Endothelial cell (in vitro differentiated cells): ENCODE data around the gene EXOC3L1. TPM values are rescaled to one million over a fixed set of nuclear protein-coding genes. Genes with fewer than 3 reads are reported as not detected.

ENCODE experiments used
- DNase-seq: peaks from one replicate; pipeline ENCODE4 v3.0.0; 2021; ENCODE audit warnings: low spot score
- H3K27ac Mint-ChIP-seq: one replicate; pipeline ENCODE4 v1.8.0; 2021; ENCODE audit warnings: mixed read lengths, inconsistent platforms; ENCODE audit not compliant: unreplicated experiment
- H3K27me3 Mint-ChIP-seq: one replicate; pipeline ENCODE4 v1.8.0; 2021; ENCODE audit warnings: mild to moderate bottlenecking, moderate library complexity, mixed read lengths, inconsistent platforms; ENCODE audit not compliant: unreplicated experiment
- H3K36me3 Mint-ChIP-seq: one replicate; pipeline ENCODE4 v1.8.0; 2021; ENCODE audit warnings: mild to moderate bottlenecking, low read depth, mixed read lengths, inconsistent platforms; ENCODE audit not compliant: unreplicated experiment
- H3K4me1 Mint-ChIP-seq: one replicate; pipeline ENCODE4 v1.8.0; 2021; ENCODE audit warnings: mild to moderate bottlenecking, mixed read lengths, inconsistent platforms; ENCODE audit not compliant: unreplicated experiment
- H3K4me3 Mint-ChIP-seq: one replicate; pipeline ENCODE4 v1.8.0; 2021; ENCODE audit warnings: mild to moderate bottlenecking, mixed read lengths, inconsistent platforms; ENCODE audit not compliant: unreplicated experiment
- H3K9me3 Mint-ChIP-seq: one replicate; pipeline ENCODE4 v1.8.0; 2021; ENCODE audit warnings: mixed read lengths, inconsistent platforms; ENCODE audit not compliant: unreplicated experiment
- total RNA-seq: library from RNA; stranded (reverse); fragmentation: NEBNext Ultra II Directional; extraction: Animal tissue kit (Norgen Biotek cat#: 25700); gene quantifications from one replicate; pipeline ENCODE4 v1.2.1, GENCODE V29; 2021; ENCODE audit not compliant: unreplicated experiment
- TF ChIP-seq, protein P1 (sequence below): fragments of 200-600 bp; sonication (generic); IDR thresholded peaks from one replicate; pipeline ENCODE4 v1.5.0; 2021; ENCODE audit warnings: antibody characterized with exemption; ENCODE audit not compliant: unreplicated experiment

EXOC3L1 gene
- total RNA-seq, 1 donor from 2014 or later: 150 TPM

DNA sequence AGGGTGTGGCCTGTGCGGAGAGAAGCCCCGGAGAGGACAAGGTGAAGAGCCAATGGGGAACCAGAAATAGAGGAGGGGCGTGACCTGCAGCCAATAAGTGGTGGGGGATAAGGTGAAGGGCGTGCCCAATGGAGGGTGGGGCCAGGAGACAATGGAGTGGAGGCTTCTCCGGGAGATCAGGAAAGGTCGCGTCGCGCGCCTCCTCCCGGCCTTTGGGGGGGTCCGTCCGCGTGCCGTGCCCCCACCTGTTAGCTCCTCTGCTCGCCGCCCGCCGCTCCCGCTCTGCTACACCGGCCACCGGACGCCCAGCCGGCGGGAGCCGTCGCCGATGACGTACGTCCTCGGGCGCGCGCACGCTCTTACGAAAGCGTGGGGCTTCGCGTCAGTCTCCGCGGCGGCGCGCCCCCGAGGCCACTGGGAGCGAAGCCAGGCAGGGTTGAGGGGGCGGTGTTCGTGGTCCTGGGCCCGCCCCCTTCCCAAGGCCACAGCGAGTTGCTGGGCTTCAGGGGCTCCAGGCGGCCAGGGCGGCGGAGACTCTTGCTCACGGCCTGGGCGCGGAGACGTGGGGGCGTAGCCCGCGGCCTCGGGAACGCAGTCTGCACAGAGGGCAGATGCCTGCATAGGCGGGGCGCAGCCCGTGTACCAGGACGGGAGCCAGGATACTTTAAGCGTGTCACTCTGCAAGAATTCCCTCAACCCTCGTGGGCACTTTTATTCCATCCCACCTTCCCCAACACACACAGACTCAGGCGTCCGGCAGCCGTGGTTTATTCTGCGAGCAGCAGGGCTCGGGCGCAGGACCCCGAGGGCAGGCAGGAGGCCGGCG is 6.1 kb downstream of the EXOC3L1 start, which contains the start of gene MATCAP1:
Gene MATCAP1 (minus strand): TSS at position 337 of the 826 bp plus-strand sequence. CDS start 3,353 bp downstream, outside the sequence.
- peaks cover 10% of the 10 kb centered on the region for H3K27me3 Mint-ChIP-seq
- peaks cover 21% of the 10 kb centered on the region for H3K4me1 Mint-ChIP-seq
- no peaks in the 10 kb centered on the region for H3K9me3 Mint-ChIP-seq
- no peak within 1 kb of the TSS for H3K4me3 Mint-ChIP-seq
- peak; percentile 92 for DNase-seq
- H3K36me3 Mint-ChIP-seq: peaks cover 9% of the 10 kb centered on the region
- TF ChIP-seq, protein P1, sequence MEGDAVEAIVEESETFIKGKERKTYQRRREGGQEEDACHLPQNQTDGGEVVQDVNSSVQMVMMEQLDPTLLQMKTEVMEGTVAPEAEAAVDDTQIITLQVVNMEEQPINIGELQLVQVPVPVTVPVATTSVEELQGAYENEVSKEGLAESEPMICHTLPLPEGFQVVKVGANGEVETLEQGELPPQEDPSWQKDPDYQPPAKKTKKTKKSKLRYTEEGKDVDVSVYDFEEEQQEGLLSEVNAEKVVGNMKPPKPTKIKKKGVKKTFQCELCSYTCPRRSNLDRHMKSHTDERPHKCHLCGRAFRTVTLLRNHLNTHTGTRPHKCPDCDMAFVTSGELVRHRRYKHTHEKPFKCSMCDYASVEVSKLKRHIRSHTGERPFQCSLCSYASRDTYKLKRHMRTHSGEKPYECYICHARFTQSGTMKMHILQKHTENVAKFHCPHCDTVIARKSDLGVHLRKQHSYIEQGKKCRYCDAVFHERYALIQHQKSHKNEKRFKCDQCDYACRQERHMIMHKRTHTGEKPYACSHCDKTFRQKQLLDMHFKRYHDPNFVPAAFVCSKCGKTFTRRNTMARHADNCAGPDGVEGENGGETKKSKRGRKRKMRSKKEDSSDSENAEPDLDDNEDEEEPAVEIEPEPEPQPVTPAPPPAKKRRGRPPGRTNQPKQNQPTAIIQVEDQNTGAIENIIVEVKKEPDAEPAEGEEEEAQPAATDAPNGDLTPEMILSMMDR: no peak
- no peak within 1 kb of the TSS for H3K27ac Mint-ChIP-seq

DNA sequence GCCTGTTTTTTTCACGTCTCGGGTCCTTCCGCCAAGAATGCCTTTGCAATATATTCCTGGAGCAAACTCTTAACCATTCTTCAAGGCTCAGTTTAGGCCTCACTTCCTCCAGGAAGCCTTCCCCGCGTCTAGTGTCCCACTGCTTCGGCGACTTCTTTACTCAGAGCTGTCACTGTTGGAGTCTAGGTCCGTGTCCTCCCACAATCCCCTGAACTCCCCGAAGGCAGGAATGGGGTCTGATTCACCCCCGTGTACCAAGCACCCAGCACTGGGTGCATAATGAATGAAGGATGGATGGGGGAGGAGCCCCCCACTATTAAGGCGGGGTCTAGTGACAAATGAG is 6.7 kb downstream of the EXOC3L1 start:
- TF ChIP-seq, protein P1: no peak
- no peak overlapping the region for H3K4me3 Mint-ChIP-seq

DNA sequence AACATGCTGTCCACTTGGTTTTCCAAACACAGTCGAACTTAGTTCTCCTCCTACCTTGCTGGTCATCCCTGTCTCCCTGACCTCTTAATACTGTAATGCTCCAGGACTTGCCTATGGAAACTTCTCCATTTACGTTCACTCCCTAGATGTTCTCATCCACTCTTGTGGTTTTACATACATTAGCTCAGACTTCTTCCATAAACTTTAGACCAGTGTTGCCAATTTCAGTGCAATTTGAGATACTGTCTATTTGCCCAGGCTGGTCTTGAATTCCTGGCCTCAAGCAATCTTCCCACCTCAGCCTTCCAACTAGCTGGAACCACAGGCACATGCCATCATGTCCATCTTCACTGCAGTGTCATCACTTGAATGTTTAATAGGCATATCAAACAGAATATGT is 7.6 kb downstream of the EXOC3L1 start:
- Mint-ChIP-seq H3K27ac (no peak overlapping the region), H3K4me3 (no peak overlapping the region), H3K27me3 (peaks cover 14% of the 10 kb centered on the region), H3K4me1 (peaks cover 20% of the 10 kb centered on the region), H3K36me3 (peaks cover 15% of the 10 kb centered on the region), H3K9me3 (no peaks in the 10 kb centered on the region)
- DNase-seq: no peak
- TF ChIP-seq, protein P1: no peak

More for the DNA sequence above, 6.7 kb downstream of the EXOC3L1 start:
- Mint-ChIP-seq H3K4me1 (peaks cover 22% of the 10 kb centered on the region), H3K27ac (no peak overlapping the region), H3K36me3 (peaks cover 10% of the 10 kb centered on the region), H3K27me3 (peaks cover 10% of the 10 kb centered on the region), H3K9me3 (no peaks in the 10 kb centered on the region)
- no peak for DNase-seq

DNA sequence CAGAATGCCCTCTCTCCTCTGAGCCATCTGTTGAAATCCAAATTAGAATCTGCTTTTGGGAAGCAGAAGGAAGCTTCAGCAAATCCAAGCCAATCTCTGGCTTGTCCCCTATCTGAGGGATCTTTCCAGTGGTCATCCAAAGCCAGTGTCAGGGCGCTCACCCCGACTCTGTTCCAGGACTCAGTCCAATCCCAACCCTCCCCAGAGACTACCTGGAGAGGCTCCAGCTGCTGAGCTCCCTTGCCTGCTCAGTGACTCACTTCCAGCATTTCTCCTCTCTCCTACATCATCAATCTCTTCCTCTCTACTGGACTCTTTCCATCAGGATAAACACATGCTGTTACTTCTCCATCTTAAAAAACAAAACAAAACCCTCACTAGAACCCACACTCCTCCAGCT is 8.6 kb downstream of the EXOC3L1 start:
- Mint-ChIP-seq H3K36me3 (peaks cover 22% of the 10 kb centered on the region), H3K4me1 (peaks cover 16% of the 10 kb centered on the region), H3K27me3 (peaks cover 16% of the 10 kb centered on the region), H3K9me3 (no peaks in the 10 kb centered on the region), H3K4me3 (no peak overlapping the region), H3K27ac (no peak overlapping the region)
- DNase-seq: no peak
- TF ChIP-seq, protein P1: no peak

DNA sequence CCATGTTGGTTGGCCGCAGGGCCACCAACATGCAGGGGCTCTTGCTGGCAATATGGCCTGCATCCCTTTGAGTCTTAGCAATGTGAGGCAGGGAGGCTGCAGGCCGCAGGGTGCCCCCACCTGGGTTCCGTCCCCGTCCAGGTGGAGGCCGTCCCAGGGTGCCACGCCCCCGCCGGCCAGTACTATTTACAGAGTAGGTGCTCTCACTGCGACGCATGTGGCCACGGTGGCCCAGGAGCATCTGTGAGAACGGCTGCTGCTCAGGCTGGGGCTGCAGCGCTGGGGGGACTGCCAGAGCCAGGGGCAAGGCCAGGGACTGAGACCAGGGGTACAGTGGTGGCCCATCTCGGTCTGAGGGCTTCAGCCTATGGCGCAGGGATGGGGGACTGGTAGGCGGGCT is 9.8 kb downstream of the EXOC3L1 start:
- TF ChIP-seq, protein P1: no peak
- Mint-ChIP-seq H3K36me3 (peaks cover 21% of the 10 kb centered on the region), H3K27ac (no peak overlapping the region), H3K27me3 (peaks cover 19% of the 10 kb centered on the region), H3K4me1 (peaks cover 6% of the 10 kb centered on the region), H3K4me3 (no peak overlapping the region), H3K9me3 (no peaks in the 10 kb centered on the region)
- no peak for DNase-seq
